PC-3 (cell line): Measurements from ENCODE around the gene CSNK1A1. TPM values are rescaled to one million over a fixed set of nuclear protein-coding genes. Genes with fewer than 3 reads are reported as not detected.
A peak's percentile ranks its signal among the peaks of the same experiment; 100 is the strongest.

ENCODE experiments used
- ATAC-seq: fragments of 200-7000 bp; cut with Tn5 transposase; 2 replicates; pipeline ENCODE4 v1.9.1; 2020; ENCODE audit warnings: mild to moderate bottlenecking, moderate library complexity
- Bru-seq: library from RNA; stranded (reverse); fragments of 400-500 nt; gene quantifications from one replicate; lab custom pipeline; 2021; lab: Mats Ljungman, UMichigan
- BruChase-seq, 2 experiments: library from RNA; stranded (reverse); fragments of 400-500 nt; gene quantifications; one replicate each; lab custom pipeline; 2021; lab: Mats Ljungman, UMichigan
- BruUV-seq: library from RNA; stranded (reverse); fragments of 400-500 nt; replicated peaks from 2 replicates; lab custom pipeline; 2021; lab: Mats Ljungman, UMichigan
- CTCF ChIA-PET: fragments of 300-600 bp; sonication (Branson Sonifier 250); formaldehyde crosslinking; loops from one replicate; lab custom pipeline; 2022; ENCODE audit warnings: antibody characterized with exemption; lab: Charles Lee
- POLR2A ChIA-PET: fragments of 300-600 bp; sonication (Branson Sonifier 250); formaldehyde crosslinking; loops from one replicate; lab custom pipeline; 2022; ENCODE audit warnings: antibody characterized with exemption; ENCODE audit not compliant: unreplicated experiment; lab: Charles Lee
- DNase-seq: peaks from one replicate; pipeline ENCODE4 v3.0.0-alpha.2; 2015
- H2AFZ ChIP-seq: fragments of 300-600 bp; sonication (generic); 2 replicates; pipeline ENCODE4 v1.6.0; 2016; ENCODE audit warnings: antibody characterized with exemption, low read length
- H3F3A ChIP-seq: fragments of 300-600 bp; sonication (generic); one replicate; pipeline ENCODE4 v1.6.0; 2017; ENCODE audit warnings: antibody characterized with exemption, low read length, control low read depth, mild to moderate bottlenecking; ENCODE audit not compliant: unreplicated experiment
- H3K27ac ChIP-seq: fragments of 300-600 bp; sonication (generic); 2 replicates; pipeline ENCODE4 v1.5.1; 2016; ENCODE audit warnings: mild to moderate bottlenecking, low read length
- H3K27me3 ChIP-seq: fragments of 300-600 bp; sonication (generic); 2 replicates; pipeline ENCODE4 v1.6.1; 2016; ENCODE audit warnings: low read length, mixed read lengths
- H3K36me3 ChIP-seq: fragments of 300-600 bp; sonication (generic); 2 replicates; pipeline ENCODE4 v1.6.1; 2016; ENCODE audit warnings: low read depth, mixed run types, low read length, mixed read lengths
- H3K4me1 ChIP-seq: fragments of 300-600 bp; sonication (generic); 2 replicates; pipeline ENCODE4 v1.5.1; 2016; ENCODE audit warnings: low read length; ENCODE audit not compliant: insufficient read depth
- H3K4me2 ChIP-seq: fragments of 300-600 bp; sonication (generic); 2 replicates; pipeline ENCODE4 v1.6.0; 2016; ENCODE audit warnings: low read length
- H3K4me3 ChIP-seq: fragments of 300-600 bp; sonication (generic); 2 replicates; pipeline ENCODE4 v1.5.1; 2016; ENCODE audit warnings: mild to moderate bottlenecking, low read length, mixed read lengths
- H3K79me2 ChIP-seq: fragments of 300-600 bp; sonication (generic); 2 replicates; pipeline ENCODE4 v1.6.1; 2017; ENCODE audit warnings: low read length, mixed read lengths
- H3K9ac ChIP-seq: fragments of 300-600 bp; sonication (generic); 2 replicates; pipeline ENCODE4 v1.6.0; 2016; ENCODE audit warnings: mild to moderate bottlenecking, low read length
- H3K9me2 ChIP-seq: fragments of 300-600 bp; sonication (generic); replicated peaks from 2 replicates; pipeline ENCODE4 v1.6.1; 2016; ENCODE audit warnings: mixed run types, low read length, mixed read lengths
- H3K9me3 ChIP-seq: fragments of 300-600 bp; sonication (generic); 2 replicates; pipeline ENCODE4 v1.6.1; 2016; ENCODE audit warnings: low read length, mixed read lengths
- H4K20me1 ChIP-seq: fragments of 300-600 bp; sonication (generic); 2 replicates; pipeline ENCODE4 v1.6.1; 2016; ENCODE audit warnings: low read length, mixed read lengths
- CTCF ChIP-seq: fragments of 300-600 bp; sonication (generic); conservative IDR thresholded peaks from 2 replicates; pipeline ENCODE4 v1.5.1; 2017; ENCODE audit warnings: antibody characterized with exemption, low read depth, mild to moderate bottlenecking, low read length
- EZH2 ChIP-seq: fragments of 300-600 bp; sonication (generic); IDR thresholded peaks from one replicate; pipeline ENCODE4 v1.6.1; 2017; ENCODE audit warnings: antibody characterized with exemption, mild to moderate bottlenecking, low read length; ENCODE audit not compliant: unreplicated experiment
- EZH2phosphoT487 ChIP-seq: fragments of 300-600 bp; sonication (generic); IDR thresholded peaks from 2 replicates; pipeline ENCODE4 v1.6.1; 2018; ENCODE audit warnings: mild to moderate bottlenecking, antibody characterized with exemption, low read length, borderline replicate concordance
- intact Hi-C: fragments of 100-400 bp; cut with micrococcal nuclease; formaldehyde crosslinking; loops from 2 replicates; pipeline ENCODE4 v1.9.0; 2023
- long read RNA-seq: library from polyadenylated mRNA; unstranded; transcript quantifications from one replicate; pipeline ENCODE4 v2.0.0, GENCODE V29; 2021; ENCODE audit not compliant: unreplicated experiment
- total RNA-seq: library from RNA; depleted of rRNA; stranded (reverse); fragments of >200 nt; gene quantifications from 2 replicates; pipeline ENCODE4 v1.2.3, GENCODE V29; 2014; rRNA removed

Gene CSNK1A1
- 500 and 586 TPM in 2 replicates for total RNA-seq
- Bru-seq, nascent RNA: percentile 99 among the genes with signal in this experiment
- percentile 97 among the genes with signal in this experiment for BruChase-seq, experiment 1, labeled RNA remaining after a 6-hour chase
- percentile 98 among the genes with signal in this experiment for BruChase-seq, experiment 2, labeled RNA remaining after a 2-hour chase
- long read RNA-seq, full-length matches to known transcripts: 842 of 1,082 reads
- long read RNA-seq, partial matches to known transcripts: 140 of 1,082 reads
- long read RNA-seq, other reads (novel, unspliced or antisense): 100 of 1,082 reads

GRCh38 chr5:149551227-149552037, at the start of gene CSNK1A1:
Gene CSNK1A1 (minus strand): TSS chr5:149551439. CDS start chr5:149550964, 475 bp downstream.
- H3K36me3 ChIP-seq: peaks cover 32% of the 10 kb centered on the region
- H3K79me2 ChIP-seq: peaks cover 60% of the 10 kb centered on the region
- no peaks in the 10 kb centered on the region for H3K9me2 ChIP-seq
- TSS peak; percentile 82 for BruUV-seq
- H3K27me3 ChIP-seq: no peaks in the 10 kb centered on the region
- H3K4me1 ChIP-seq: peaks cover 35% of the 10 kb centered on the region
- H2AFZ ChIP-seq: peak within 1 kb of the TSS; percentile 93
- ATAC-seq (peak; percentile 89), DNase-seq (peak; percentile 100)
- peak within 1 kb of the TSS; percentile 93 for H3K4me3 ChIP-seq
- peaks cover 23% of the 10 kb centered on the region for H4K20me1 ChIP-seq
- ChIA-PET POLR2A (interaction anchor here (0.5 to 1.4 kb wide), 10 partner anchors 10 to 943 kb away, joined by 3 to 31 read pairs (median 4); no protein-coding TSS in a partner anchor), CTCF (interaction anchor here (0.6 to 1.4 kb wide), 7 partner anchors 11 to 112 kb away, joined by 3 to 6 read pairs (median 4); no protein-coding TSS in a partner anchor)
- H3K9me3 ChIP-seq: no peaks in the 10 kb centered on the region
- H3K27ac ChIP-seq: peak within 1 kb of the TSS; percentile 85
- peaks cover 7% of the 10 kb centered on the region for H3F3A ChIP-seq
- peak; percentile 98 for TF ChIP-seq CTCF
- TF ChIP-seq EZH2phosphoT487: no peak
- H3K9ac ChIP-seq: peak within 1 kb of the TSS; percentile 99
- H3K4me2 ChIP-seq: peak within 1 kb of the TSS; percentile 88
- intact Hi-C loops: loop anchor here (1.0 kb wide), 5 partner anchors 10 to 111 kb away; no protein-coding TSS in a partner anchor

- no peaks in the 10 kb centered on the region for H3K9me3 ChIP-seq
- BruUV-seq: no TSS peak
- CTCF ChIA-PET: no interaction called here
These were observed 49.7 kb upstream of the CSNK1A1 start for GRCh38 chr5:149600932-149601331.

More at GRCh38 chr5:149600932-149601331, 49.7 kb upstream of the CSNK1A1 start:
- no peak for DNase-seq
- POLR2A ChIA-PET: no interaction called here
- peaks cover 27% of the 10 kb centered on the region for H3K4me1 ChIP-seq
- no peak overlapping the region for H2AFZ ChIP-seq
- intact Hi-C loops: no loop called here
- H3K9ac ChIP-seq: no peak overlapping the region
- no peak overlapping the region for H3K27ac ChIP-seq
- no peak overlapping the region for H3K4me3 ChIP-seq
- ATAC-seq: no peak
- no peaks in the 10 kb centered on the region for H3K79me2 ChIP-seq
- H3K4me2 ChIP-seq: no peak overlapping the region
- no peak for TF ChIP-seq EZH2
- TF ChIP-seq EZH2phosphoT487: no peak
- TF ChIP-seq CTCF: no peak
- peaks cover 7% of the 10 kb centered on the region for H3F3A ChIP-seq
- H3K36me3 ChIP-seq: no peaks in the 10 kb centered on the region
- no peaks in the 10 kb centered on the region for H3K27me3 ChIP-seq
- no peaks in the 10 kb centered on the region for H3K9me2 ChIP-seq
- no peaks in the 10 kb centered on the region for H4K20me1 ChIP-seq
